Placental pericyte (primary cell): ENCODE results near the gene KCNAB3. TPM values are rescaled to one million over a fixed set of nuclear protein-coding genes. Genes with fewer than 3 reads are reported as not detected.
A peak's percentile ranks its signal among the peaks of the same experiment; 100 is the strongest.

Source experiments
- small RNA-seq: library from RNA; depleted of rRNA; stranded (forward); fragments of <200 nt; gene quantifications from one replicate; pipeline ENCODE3, GENCODE V24; 2012; ENCODE audit warnings: low replicate concordance
- total RNA-seq: library from RNA; depleted of rRNA; stranded (reverse); fragments of >200 nt; gene quantifications from 2 replicates; pipeline ENCODE4 v1.2.3, GENCODE V29; 2012

KCNAB3 gene
- total RNA-seq = 1.9 TPM in 1 of 2 replicates, not detected in the other

GRCh38 chr17:7929158-7930023 lies at the start of gene KCNAB3:
Gene KCNAB3 (minus strand): TSS chr17:7929856. CDS start chr17:7929435, 421 bp downstream.

GRCh38 chr17:7931709-7932482 lies 2.2 kb upstream of the KCNAB3 start, which contains the start of the genes CNTROB and TRAPPC1:
Gene CNTROB (plus strand): TSS chr17:7932206. CDS start chr17:7933080, 874 bp downstream.
Gene TRAPPC1 (minus strand): TSS chr17:7931946. CDS start chr17:7931829, 117 bp downstream.

GRCh38 chr17:7915611-7916384 lies 13.9 kb downstream of the KCNAB3 start, which contains the start of gene RNF227:
Gene RNF227 (minus strand): TSS chr17:7916289. CDS start chr17:7916195, 94 bp downstream.

DNA sequence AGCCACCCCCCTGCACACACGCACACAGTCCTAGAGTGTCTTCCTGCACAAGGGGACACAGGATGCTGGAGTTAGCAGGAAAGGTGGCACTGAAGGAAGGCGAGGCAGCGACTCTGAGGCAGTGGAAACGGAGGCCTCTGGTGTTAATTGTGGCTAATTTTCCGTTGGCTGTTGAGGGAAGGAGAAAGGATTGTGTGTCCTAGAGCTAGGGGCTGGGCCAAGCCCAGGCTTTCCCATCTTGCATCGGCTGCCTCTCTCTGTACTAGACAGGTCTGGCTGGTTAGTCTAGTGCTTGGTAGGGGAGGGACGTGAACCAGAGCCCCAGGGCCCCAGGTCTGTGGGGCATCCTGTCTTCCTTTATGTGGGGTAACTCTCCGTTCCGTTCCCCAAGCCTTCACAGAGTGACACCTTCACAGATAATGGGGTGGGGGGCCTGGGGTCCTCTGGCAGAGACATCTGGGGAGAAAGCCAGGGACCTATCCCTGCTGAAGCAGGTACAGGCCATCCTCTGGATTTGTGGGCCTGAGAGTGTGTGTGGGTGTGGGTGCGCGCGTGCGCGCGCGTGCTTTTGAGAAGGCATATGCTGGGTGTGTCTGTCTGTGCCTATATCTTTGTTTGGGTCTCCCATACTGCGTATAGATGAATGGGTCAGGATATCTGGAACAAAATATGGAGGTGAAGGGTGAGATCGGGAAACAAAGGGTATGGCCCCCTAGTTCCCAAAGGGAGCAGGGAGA lies 41.3 kb downstream of the KCNAB3 start, which contains the start of gene CHD3:
Gene CHD3, plus strand, starts transcription at position 606 of the 737 bp plus-strand sequence. CDS start 212 bp downstream, outside the sequence.

Small RNA genes within 50 kb of the gene (small RNA-seq; reads per million reads assigned to genes)
- gene SCARNA21 = 3.4 reads per million, percentile 82 among the genes with 10 or more reads in this experiment

Other genes starting within 250 kb of the KCNAB3 start
- gene TP53, start 242.4 kb downstream of the KCNAB3 start, total RNA-seq = 56.4 and 82.5 TPM in 2 replicates
- gene WRAP53, start 241.4 kb downstream of the KCNAB3 start, total RNA-seq = 3.3 and 15.7 TPM in 2 replicates
- 0.72 and 1.5 TPM in 2 replicates for gene EFNB3, start 224.7 kb downstream of the KCNAB3 start, total RNA-seq
- 0.88 TPM in 1 of 2 replicates, not detected in the other for gene DNAH2, start 212.1 kb downstream of the KCNAB3 start, total RNA-seq
- 7.2 and 8.0 TPM in 2 replicates for gene KDM6B, start 95.6 kb downstream of the KCNAB3 start, total RNA-seq
- 1.4 and 10.7 TPM in 2 replicates for gene TMEM88, start 74.8 kb downstream of the KCNAB3 start, total RNA-seq
- gene NAA38, start 72.3 kb downstream of the KCNAB3 start, total RNA-seq = 37.7 and 40.0 TPM in 2 replicates
- gene CYB5D1, start 71.9 kb downstream of the KCNAB3 start, total RNA-seq = 6.1 and 8.0 TPM in 2 replicates
- gene CHD3, start 41.1 kb downstream of the KCNAB3 start, total RNA-seq = 56.3 and 73.5 TPM in 2 replicates
- 1.1 and 6.2 TPM in 2 replicates for gene RNF227, start 13.6 kb downstream of the KCNAB3 start, total RNA-seq
- 47.0 and 68.7 TPM in 2 replicates for gene TRAPPC1, start 2.1 kb upstream of the KCNAB3 start, total RNA-seq
- gene CNTROB, start 2.4 kb upstream of the KCNAB3 start, total RNA-seq = 19.3 and 37.2 TPM in 2 replicates
- not detected in 2 replicates for gene GUCY2D, start 72.8 kb upstream of the KCNAB3 start, total RNA-seq
- gene ALOX15B, start 109.2 kb upstream of the KCNAB3 start, total RNA-seq = under 0.01 TPM in 1 of 2 replicates, not detected in the other
- not detected in 2 replicates for gene ALOX12B, start 157.9 kb upstream of the KCNAB3 start, total RNA-seq
- under 0.01 TPM in 1 of 2 replicates, not detected in the other for gene ALOXE3, start 188.7 kb upstream of the KCNAB3 start, total RNA-seq
- under 0.01 TPM in 1 of 2 replicates, not detected in the other for gene HES7, start 194.2 kb upstream of the KCNAB3 start, total RNA-seq
- gene PER1, start 222.5 kb upstream of the KCNAB3 start, total RNA-seq = 6.2 and 14.2 TPM in 2 replicates
- 5.0 TPM in 2 replicates for gene VAMP2, start 233.1 kb upstream of the KCNAB3 start, total RNA-seq
- gene TMEM107, start 246.5 kb upstream of the KCNAB3 start, total RNA-seq = 7.7 and 23.8 TPM in 2 replicates